CD4-positive, alpha-beta T cell (primary cell): ENCODE results near the gene PRKG1. TPM values are rescaled to one million over a fixed set of nuclear protein-coding genes. Genes with fewer than 3 reads are reported as not detected.

Source experiments
- ATAC-seq: fragments of 200-7000 bp; cut with Tn5 transposase; one replicate; pipeline ENCODE4 v1.10.0; 2022; ENCODE audit warnings: mild to moderate bottlenecking; ENCODE audit not compliant: poor library complexity
- CTCF ChIA-PET: fragments of 350-600 bp; sonication (Branson Sonifier 250); formaldehyde crosslinking; loops from one replicate; lab custom pipeline; 2021; ENCODE audit warnings: antibody characterized with exemption, inconsistent platforms; lab: Charles Lee
- POLR2A ChIA-PET: fragments of 350-600 bp; sonication (Branson Sonifier 250); formaldehyde crosslinking; loops from one replicate; lab custom pipeline; 2021; ENCODE audit warnings: antibody characterized with exemption, inconsistent platforms; lab: Charles Lee
- DNase-seq, 14 experiments: peaks; one replicate each; pipeline ENCODE4 v3.0.0-alpha.2; 2013 to 2020; ENCODE audit warnings: mixed read lengths in 2 of 14
- H3K27ac ChIP-seq, 2 donors: one replicate each; pipeline versions ENCODE4 v1.5.1 to v1.7.0; 2013; ENCODE audit warnings: low read length in 2 of 2, low read depth in 1 of 2, mild to moderate bottlenecking in 1 of 2
- H3K27me3 ChIP-seq, 2 experiments: 1 replicate in 1 of 2; 2 replicates in 1 of 2; pipeline versions ENCODE4 v1.6.1 to v1.7.0; 2013; ENCODE audit warnings: low read length in 2 of 2, control low read depth in 1 of 2, mild to moderate bottlenecking in 1 of 2, moderate library complexity in 1 of 2; ENCODE audit not compliant: insufficient read depth in 2 of 2, control insufficient read depth in 1 of 2
- H3K36me3 ChIP-seq: one replicate; pipeline ENCODE4 v1.6.1; 2013; ENCODE audit warnings: low read length, control low read depth; ENCODE audit not compliant: insufficient read depth
- H3K4me1 ChIP-seq: one replicate; pipeline ENCODE4 v1.6.1; 2013; ENCODE audit warnings: low read length, control low read depth; ENCODE audit not compliant: insufficient read depth
- H3K4me3 ChIP-seq: one replicate; pipeline ENCODE4 v1.5.1; 2013; ENCODE audit warnings: mild to moderate bottlenecking, low read length, moderate library complexity
- H3K9me3 ChIP-seq, 2 experiments: 1 replicate in 1 of 2; 2 replicates in 1 of 2; pipeline versions ENCODE4 v1.6.1 to v1.7.0; 2013; ENCODE audit warnings: low read length in 2 of 2, mild to moderate bottlenecking in 2 of 2, control low read depth in 1 of 2, moderate library complexity in 1 of 2; ENCODE audit not compliant: control insufficient read depth in 1 of 2, insufficient read depth in 1 of 2
- H3K27ac Mint-ChIP-seq: one replicate; pipeline ENCODE4 v1.8.0; 2020; ENCODE audit warnings: mixed read lengths
- H3K27me3 Mint-ChIP-seq: one replicate; pipeline ENCODE4 v1.8.0; 2021; ENCODE audit warnings: mixed read lengths
- H3K36me3 Mint-ChIP-seq: one replicate; pipeline ENCODE4 v1.8.0; 2021; ENCODE audit warnings: low read depth, mixed read lengths
- H3K4me1 Mint-ChIP-seq: one replicate; pipeline ENCODE4 v1.8.0; 2021; ENCODE audit warnings: low read depth, mixed read lengths
- H3K4me3 Mint-ChIP-seq: one replicate; pipeline ENCODE4 v1.8.0; 2020; ENCODE audit warnings: mild to moderate bottlenecking, mixed read lengths
- H3K9me3 Mint-ChIP-seq: one replicate; pipeline ENCODE4 v1.8.0; 2020; ENCODE audit warnings: mixed read lengths
- CTCF ChIP-seq: fragments of 200-600 bp; IDR thresholded peaks from one replicate; pipeline ENCODE4 v1.8.0; 2022; ENCODE audit warnings: antibody characterized with exemption, mild to moderate bottlenecking
- intact Hi-C, 2 experiments: fragments of 100-400 bp; cut with DNase I in 1 of 2; cut with micrococcal nuclease in 1 of 2; formaldehyde crosslinking; loops; one replicate each; pipeline versions ENCODE4 v1.15.1 to v1.9.0; 2023 to 2025; cut with DNase I, micrococcal nuclease
- total RNA-seq, 174 experiments: library from RNA in 2 of 174; stranded (reverse) in 2 of 174; gene quantifications; one replicate each; pipeline ENCODE4 v1.2.3 and lab custom pipeline; 2021 to 2026

Gene PRKG1
- total RNA-seq, 2 experiments from 2014 or later = 0.31 TPM; not detected in 1

- ChIA-PET CTCF (no interaction called here), POLR2A (no interaction called here)
- H3K4me3 Mint-ChIP-seq = no peak overlapping the region
These were observed 64.9 kb downstream of the PRKG1 start for GRCh38 chr10:51139176-51139575.

GRCh38 chr10:51141010-51141409 lies 66.7 kb downstream of the PRKG1 start:
- DNase-seq (no peak), ATAC-seq (no peak)
- TF ChIP-seq CTCF = no peak
- H3K9me3 ChIP-seq = no peaks in the 10 kb centered on the region
- Mint-ChIP-seq H3K4me1 (no peaks in the 10 kb centered on the region), H3K27ac (no peak overlapping the region), H3K9me3 (no peaks in the 10 kb centered on the region), H3K4me3 (no peak overlapping the region), H3K36me3 (no peaks in the 10 kb centered on the region), H3K27me3 (no peaks in the 10 kb centered on the region)
- no peak overlapping the region for H3K4me3 ChIP-seq
- H3K4me1 ChIP-seq = no peaks in the 10 kb centered on the region
- intact Hi-C loops = no loop called here
- no peak overlapping the region for H3K27ac ChIP-seq
- H3K36me3 ChIP-seq = no peaks in the 10 kb centered on the region
- no peaks in the 10 kb centered on the region for H3K27me3 ChIP-seq
- ChIA-PET CTCF (no interaction called here), POLR2A (no interaction called here)

More at GRCh38 chr10:51139176-51139575, 64.9 kb downstream of the PRKG1 start:
- H3K27ac ChIP-seq = no peak overlapping the region
- Mint-ChIP-seq H3K27ac (no peak overlapping the region), H3K4me1 (no peaks in the 10 kb centered on the region), H3K27me3 (no peaks in the 10 kb centered on the region), H3K36me3 (no peaks in the 10 kb centered on the region), H3K9me3 (no peaks in the 10 kb centered on the region)
- H3K4me1 ChIP-seq = no peaks in the 10 kb centered on the region
- ATAC-seq (no peak), DNase-seq (no peak)
- H3K4me3 ChIP-seq = no peak overlapping the region
- no peaks in the 10 kb centered on the region for H3K9me3 ChIP-seq
- H3K27me3 ChIP-seq = no peaks in the 10 kb centered on the region
- no peaks in the 10 kb centered on the region for H3K36me3 ChIP-seq
- intact Hi-C loops = no loop called here
- TF ChIP-seq CTCF = no peak

GRCh38 chr10:51144161-51144781 lies 70.0 kb downstream of the PRKG1 start:
- Mint-ChIP-seq H3K4me1 (no peaks in the 10 kb centered on the region), H3K36me3 (no peaks in the 10 kb centered on the region), H3K9me3 (no peaks in the 10 kb centered on the region), H3K27ac (no peak overlapping the region), H3K4me3 (no peak overlapping the region), H3K27me3 (no peaks in the 10 kb centered on the region)
- Histone ChIP-seq H3K27me3 (no peaks in the 10 kb centered on the region), H3K9me3 (no peaks in the 10 kb centered on the region), H3K27ac (no peak overlapping the region), H3K4me1 (no peaks in the 10 kb centered on the region), H3K36me3 (no peaks in the 10 kb centered on the region), H3K4me3 (no peak overlapping the region)
- CTCF ChIA-PET = no interaction called here
- no peak for TF ChIP-seq CTCF
- POLR2A ChIA-PET = no interaction called here
- intact Hi-C loops = no loop called here
- DNase-seq = no peak
- no peak for ATAC-seq
